ENCODE results near the gene PHTF2.
A peak's percentile ranks its signal among the peaks of the same experiment; 100 is the strongest.
"Not testable (repeated sequence)": the region's sequence is repeated elsewhere in the genome, so short reads cannot be mapped to it uniquely, and the experiment has no call there.

The PHTF2 gene

GRCh38 chr7:77985974-77986339, 187.4 kb downstream of the PHTF2 start:
- ChIA-PET CTCF (no interaction called here), POLR2A (no interaction called here)
- no peak for DNase-seq (ENCODE audit: extremely low spot score)
- TF ChIP-seq, protein P1, sequence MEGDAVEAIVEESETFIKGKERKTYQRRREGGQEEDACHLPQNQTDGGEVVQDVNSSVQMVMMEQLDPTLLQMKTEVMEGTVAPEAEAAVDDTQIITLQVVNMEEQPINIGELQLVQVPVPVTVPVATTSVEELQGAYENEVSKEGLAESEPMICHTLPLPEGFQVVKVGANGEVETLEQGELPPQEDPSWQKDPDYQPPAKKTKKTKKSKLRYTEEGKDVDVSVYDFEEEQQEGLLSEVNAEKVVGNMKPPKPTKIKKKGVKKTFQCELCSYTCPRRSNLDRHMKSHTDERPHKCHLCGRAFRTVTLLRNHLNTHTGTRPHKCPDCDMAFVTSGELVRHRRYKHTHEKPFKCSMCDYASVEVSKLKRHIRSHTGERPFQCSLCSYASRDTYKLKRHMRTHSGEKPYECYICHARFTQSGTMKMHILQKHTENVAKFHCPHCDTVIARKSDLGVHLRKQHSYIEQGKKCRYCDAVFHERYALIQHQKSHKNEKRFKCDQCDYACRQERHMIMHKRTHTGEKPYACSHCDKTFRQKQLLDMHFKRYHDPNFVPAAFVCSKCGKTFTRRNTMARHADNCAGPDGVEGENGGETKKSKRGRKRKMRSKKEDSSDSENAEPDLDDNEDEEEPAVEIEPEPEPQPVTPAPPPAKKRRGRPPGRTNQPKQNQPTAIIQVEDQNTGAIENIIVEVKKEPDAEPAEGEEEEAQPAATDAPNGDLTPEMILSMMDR (IDR thresholded peaks at IDR 0.05; ENCODE audit: control extremely low read depth, extremely low read depth, low read depth, missing control alignments), result no peak

DNA sequence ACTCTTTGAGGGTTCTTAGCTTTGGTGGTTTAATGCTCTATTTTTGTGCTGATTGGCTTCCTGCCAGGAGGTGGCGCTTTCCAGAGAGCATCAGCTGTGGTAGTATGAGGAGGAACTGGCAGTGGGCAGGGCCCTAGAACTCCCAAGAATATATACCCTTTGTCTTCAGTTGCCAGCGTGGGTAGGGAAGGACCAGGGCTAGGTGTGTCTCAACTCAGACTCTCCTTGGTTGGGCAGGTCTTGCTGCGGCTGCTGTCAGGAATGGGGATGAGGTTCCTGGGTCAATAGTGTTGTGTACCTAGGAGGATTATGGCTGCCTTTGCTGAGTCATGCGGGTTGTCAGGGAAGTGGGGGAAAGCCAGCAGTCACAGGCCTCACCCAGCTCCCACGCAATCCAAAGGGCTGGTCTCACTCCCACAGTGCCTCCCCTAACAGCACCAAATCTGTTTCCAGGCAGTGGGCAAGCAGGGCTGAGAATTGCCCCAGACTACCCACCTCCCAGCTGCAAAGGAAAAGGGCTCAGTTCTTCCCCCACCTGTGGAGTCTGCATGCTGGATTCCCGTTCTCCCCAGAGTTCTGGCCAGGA, 191.5 kb downstream of the PHTF2 start:
- no peak for DNase-seq (ENCODE audit: extremely low spot score)
- CTCF ChIA-PET, result interaction anchor here (0.8 to 2.3 kb wide), 3 partner anchors 8 to 30 kb away, joined by 3 to 12 read pairs (median 4); no protein-coding TSS in a partner anchor
- POLR2A ChIA-PET, result no interaction called here
- TF ChIP-seq, protein P1 (IDR thresholded peaks at IDR 0.05; ENCODE audit: control extremely low read depth, extremely low read depth, low read depth, missing control alignments), result peak; percentile 25

- TF ChIP-seq, protein P1 (IDR thresholded peaks at IDR 0.05; ENCODE audit: control extremely low read depth, extremely low read depth, low read depth, missing control alignments), result no peak
- POLR2A ChIA-PET, result no interaction called here
Measured at GRCh38 chr7:77991656-77992055, 193.1 kb downstream of the PHTF2 start.

DNA sequence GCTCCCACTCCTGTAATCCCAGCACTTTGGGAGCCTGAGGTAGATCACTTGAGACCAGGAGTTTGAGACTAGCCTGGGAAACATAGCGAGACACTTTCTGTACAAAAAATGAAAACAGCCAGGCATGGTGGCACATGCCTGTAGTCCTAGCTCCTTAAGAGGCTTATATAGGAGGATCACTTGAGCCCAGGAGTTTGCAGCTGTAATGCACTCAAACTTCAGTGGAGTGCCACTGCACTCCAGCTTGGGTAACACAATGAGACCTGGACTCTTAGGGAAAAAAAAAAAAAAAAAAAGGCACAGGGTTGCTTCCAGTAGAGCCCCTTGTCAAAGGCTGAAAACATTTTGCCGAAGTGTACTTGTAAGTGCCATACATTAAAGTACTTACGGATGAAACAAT, 195.3 kb downstream of the PHTF2 start:
- TF ChIP-seq, protein P1 (IDR thresholded peaks at IDR 0.05; ENCODE audit: control extremely low read depth, extremely low read depth, low read depth, missing control alignments), result no peak
- no peak for DNase-seq (ENCODE audit: extremely low spot score)
- POLR2A ChIA-PET, result no interaction called here
- CTCF ChIA-PET, result interaction anchor here (0.8 to 1.5 kb wide), 3 partner anchors 20 to 336 kb away, joined by 3 to 6 read pairs (median 3); no protein-coding TSS in a partner anchor

More at GRCh38 chr7:77991656-77992055, 193.1 kb downstream of the PHTF2 start:
- DNase-seq (ENCODE audit: extremely low spot score), result no peak
- CTCF ChIA-PET, result interaction anchor here (1.1 to 1.5 kb wide), 3 partner anchors 10 to 48 kb away, joined by 3 to 9 read pairs (median 3); no protein-coding TSS in a partner anchor

GRCh38 chr7:77995717-77996116, 197.1 kb downstream of the PHTF2 start:
- TF ChIP-seq, protein P1 (IDR thresholded peaks at IDR 0.05; ENCODE audit: control extremely low read depth, extremely low read depth, low read depth, missing control alignments), result no peak
- ChIA-PET POLR2A (no interaction called here), CTCF (interaction anchor here (2.1 kb wide), 1 partner anchor 22 kb away, joined by 5 read pairs; no protein-coding TSS in a partner anchor)
- DNase-seq (ENCODE audit: extremely low spot score), result no peak

GRCh38 chr7:77999168-77999567, 200.6 kb downstream of the PHTF2 start:
- DNase-seq (ENCODE audit: extremely low spot score); POLR2A ChIA-PET: not testable (repeated sequence)
- CTCF ChIA-PET, result interaction anchor here (1.3 to 1.4 kb wide), 2 partner anchors 19 to 22 kb away, joined by 3 read pairs; no protein-coding TSS in a partner anchor

DNA sequence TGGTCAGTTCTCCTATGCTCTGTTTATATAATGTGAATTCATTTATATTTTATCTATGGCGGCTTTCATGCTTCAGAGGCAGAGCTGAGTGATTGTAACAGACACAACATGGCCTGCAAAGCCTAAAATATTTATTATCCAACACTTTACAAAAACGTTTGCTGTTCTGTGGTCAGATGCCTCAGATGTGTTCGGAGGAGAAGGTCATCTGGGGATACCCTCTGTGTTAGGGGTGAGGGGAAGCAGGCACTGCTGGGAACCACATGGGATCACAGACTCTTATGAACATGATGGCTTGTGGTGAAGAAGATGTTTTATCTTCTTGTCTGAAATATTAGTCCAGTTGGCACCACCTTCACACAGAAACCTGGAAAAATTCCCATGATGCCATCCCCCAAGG, 203.4 kb downstream of the PHTF2 start:
- CTCF ChIA-PET, result no interaction called here
- POLR2A ChIA-PET, result no interaction called here

More for the DNA sequence above, 203.4 kb downstream of the PHTF2 start:
- TF ChIP-seq, protein P1 (IDR thresholded peaks at IDR 0.05; ENCODE audit: control extremely low read depth, extremely low read depth, low read depth, missing control alignments), result no peak
- DNase-seq (ENCODE audit: extremely low spot score), result no peak
